ENCODE data around the gene ABI1.

- TF ChIP-seq POLR2A (IDR thresholded peaks at IDR 0.05) (no peak), CTCF (IDR thresholded peaks at IDR 0.05) (peak; percentile 74 to 85 (median 79))
Measured at GRCh38 chr10:26725837-26726727, 134.7 kb downstream of the ABI1 start.

Measured in testis (tissue), 2 donors.